ENCODE results near the gene TMEM86A. TPM values are rescaled to one million over a fixed set of nuclear protein-coding genes. Genes with fewer than 3 reads are reported as not detected.

Gene TMEM86A
- total RNA-seq, 2 experiments from 2014 or later = 8.0 to 8.5 TPM

DNA sequence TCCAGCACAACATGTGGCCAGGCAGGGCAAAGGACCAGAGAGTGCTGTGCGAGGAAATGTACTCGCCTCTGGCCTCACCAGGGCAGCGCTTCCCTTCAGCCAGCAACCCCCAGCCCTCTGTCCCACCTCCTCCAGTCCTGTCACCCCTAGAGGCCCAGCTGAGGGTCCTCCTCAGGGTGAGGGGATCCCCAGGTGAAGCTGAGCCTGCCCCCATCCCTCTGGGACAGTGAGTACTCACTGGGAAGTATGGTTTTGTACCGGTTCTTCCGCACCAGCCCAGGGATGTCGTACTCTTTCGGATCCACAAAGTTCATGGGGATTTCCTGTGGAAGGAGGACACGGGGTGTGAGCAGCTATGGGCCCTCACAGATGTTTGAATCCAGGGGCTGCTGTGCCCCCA is 39.1 kb downstream of the TMEM86A start:
- no peak for TF ChIP-seq CTCF (IDR thresholded peaks at IDR 0.05)
- Histone ChIP-seq H3K9me3 (ENCODE audit: control insufficient read depth in 1 of 2, insufficient read depth in 1 of 2, low read length in 2 of 2) (no peaks in the 10 kb centered on the region), H3K27ac (ENCODE audit: low read depth in 1 of 2, low read length in 2 of 2) (no peak overlapping the region), H3K27me3 (ENCODE audit: control insufficient read depth in 1 of 2, insufficient read depth in 2 of 2, low read length in 2 of 2) (no peaks in the 10 kb centered on the region), H3K4me3 (ENCODE audit: low read length) (no peak overlapping the region), H3K4me1 (ENCODE audit: insufficient read depth, low read length) (no peaks in the 10 kb centered on the region), H3K36me3 (ENCODE audit: insufficient read depth, low read length) (no peaks in the 10 kb centered on the region)
- intact Hi-C loops (cut with DNase I, micrococcal nuclease) = loop anchor here in 1 of 2 experiments (10.0 kb wide), 2 partner anchors 433 to 483 kb away; no protein-coding TSS in a partner anchor
- no peaks in the 10 kb centered on the region for H3K9me3 Mint-ChIP-seq
- H3K27ac Mint-ChIP-seq = no peak overlapping the region
- no peaks in the 10 kb centered on the region for H3K27me3 Mint-ChIP-seq
- POLR2A ChIA-PET = no interaction called here
- DNase-seq (no peak), ATAC-seq (ENCODE audit: poor library complexity) (no peak)
- CTCF ChIA-PET = no interaction called here
- H3K4me3 Mint-ChIP-seq = no peak overlapping the region
- no peaks in the 10 kb centered on the region for H3K36me3 Mint-ChIP-seq (ENCODE audit: low read depth)
- H3K4me1 Mint-ChIP-seq (ENCODE audit: low read depth) = no peaks in the 10 kb centered on the region

DNA sequence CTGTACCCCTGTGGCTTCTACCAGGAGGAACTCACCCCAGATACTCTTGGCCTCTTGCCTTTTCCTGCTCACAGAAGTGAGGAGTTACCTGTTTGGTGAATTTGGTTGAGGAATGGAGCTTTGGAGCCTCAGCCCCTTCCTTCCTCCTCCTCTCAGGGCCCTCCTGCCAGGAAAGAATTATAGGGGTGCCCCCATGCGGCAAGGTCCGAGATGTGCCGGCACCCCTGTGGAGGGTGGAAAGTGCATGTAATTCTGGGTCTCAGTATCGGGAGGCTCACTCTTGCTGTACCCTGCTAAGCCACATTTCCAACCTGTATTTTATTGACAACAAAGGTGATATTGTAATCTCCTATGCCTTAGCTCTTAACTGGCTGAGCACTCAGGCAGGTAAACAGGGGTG is 41.1 kb downstream of the TMEM86A start:
- Mint-ChIP-seq H3K36me3 (ENCODE audit: low read depth) (no peaks in the 10 kb centered on the region), H3K4me1 (ENCODE audit: low read depth) (no peaks in the 10 kb centered on the region), H3K4me3 (no peak overlapping the region), H3K27me3 (no peaks in the 10 kb centered on the region), H3K9me3 (no peaks in the 10 kb centered on the region), H3K27ac (no peak overlapping the region)
- intact Hi-C loops (cut with DNase I, micrococcal nuclease) = loop anchor here in 1 of 2 experiments (10.0 kb wide), 2 partner anchors 435 to 485 kb away; no protein-coding TSS in a partner anchor
- CTCF ChIA-PET = interaction anchor here (1.3 to 1.7 kb wide), 2 partner anchors 17 to 25 kb away, joined by 4 to 5 read pairs; no protein-coding TSS in a partner anchor
- Histone ChIP-seq H3K27me3 (ENCODE audit: control insufficient read depth in 1 of 2, insufficient read depth in 2 of 2, low read length in 2 of 2) (no peaks in the 10 kb centered on the region), H3K27ac (ENCODE audit: low read depth in 1 of 2, low read length in 2 of 2) (no peak overlapping the region), H3K9me3 (ENCODE audit: control insufficient read depth in 1 of 2, insufficient read depth in 1 of 2, low read length in 2 of 2) (no peaks in the 10 kb centered on the region), H3K4me3 (ENCODE audit: low read length) (no peak overlapping the region), H3K4me1 (ENCODE audit: insufficient read depth, low read length) (no peaks in the 10 kb centered on the region), H3K36me3 (ENCODE audit: insufficient read depth, low read length) (no peaks in the 10 kb centered on the region)
- DNase-seq (no peak), ATAC-seq (ENCODE audit: poor library complexity) (no peak)
- POLR2A ChIA-PET = no interaction called here
- no peak for TF ChIP-seq CTCF (IDR thresholded peaks at IDR 0.05)

DNA sequence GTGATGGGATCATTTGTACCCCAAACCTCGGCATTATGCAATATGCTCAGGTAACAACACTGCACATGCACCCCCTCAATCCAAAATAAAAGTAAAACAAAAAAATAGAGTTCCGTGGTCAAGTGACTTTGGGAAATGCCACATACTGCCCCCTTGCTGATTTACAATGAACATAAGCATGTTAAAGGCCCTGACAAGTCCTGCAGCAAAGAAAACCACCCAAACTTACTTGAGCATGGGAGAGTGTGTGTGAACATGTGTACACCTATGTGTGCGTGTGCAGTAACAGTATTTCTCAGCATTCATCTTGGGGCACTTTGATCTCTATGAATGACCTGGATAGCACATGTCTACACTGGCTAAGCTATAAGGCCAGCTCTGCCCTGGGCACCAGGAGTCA is 43.2 kb downstream of the TMEM86A start:
- ChIA-PET CTCF (no interaction called here), POLR2A (interaction anchor here (1.2 kb wide), 1 partner anchor 16 kb away, joined by 3 read pairs; no protein-coding TSS in a partner anchor)
- no peaks in the 10 kb centered on the region for H3K27me3 Mint-ChIP-seq
- intact Hi-C loops (cut with DNase I, micrococcal nuclease) = no loop called here
- DNase-seq (no peak), ATAC-seq (ENCODE audit: poor library complexity) (no peak)
- Histone ChIP-seq H3K36me3 (ENCODE audit: insufficient read depth, low read length) (no peaks in the 10 kb centered on the region), H3K4me3 (ENCODE audit: low read length) (no peak overlapping the region), H3K9me3 (ENCODE audit: control insufficient read depth in 1 of 2, insufficient read depth in 1 of 2, low read length in 2 of 2) (no peaks in the 10 kb centered on the region), H3K27ac (ENCODE audit: low read depth in 1 of 2, low read length in 2 of 2) (no peak overlapping the region), H3K27me3 (ENCODE audit: control insufficient read depth in 1 of 2, insufficient read depth in 2 of 2, low read length in 2 of 2) (no peaks in the 10 kb centered on the region), H3K4me1 (ENCODE audit: insufficient read depth, low read length) (no peaks in the 10 kb centered on the region)
- H3K27ac Mint-ChIP-seq = no peak overlapping the region
- H3K4me1 Mint-ChIP-seq (ENCODE audit: low read depth) = no peaks in the 10 kb centered on the region
- TF ChIP-seq CTCF (IDR thresholded peaks at IDR 0.05) = no peak
- no peaks in the 10 kb centered on the region for H3K9me3 Mint-ChIP-seq
- no peaks in the 10 kb centered on the region for H3K36me3 Mint-ChIP-seq (ENCODE audit: low read depth)
- H3K4me3 Mint-ChIP-seq = no peak overlapping the region
